Activated CD8-positive, alpha-beta memory T cell treated with anti-CD3 and anti-CD28 coated beads, Interleukin-2, amount 50 U/mL, for 48 hours (primary cell): ENCODE measurements around the gene RPL13A.

Source experiments
- DNase-seq: peaks from one replicate; pipeline ENCODE4 v3.0.0-alpha.2; 2020

Gene RPL13A

DNA sequence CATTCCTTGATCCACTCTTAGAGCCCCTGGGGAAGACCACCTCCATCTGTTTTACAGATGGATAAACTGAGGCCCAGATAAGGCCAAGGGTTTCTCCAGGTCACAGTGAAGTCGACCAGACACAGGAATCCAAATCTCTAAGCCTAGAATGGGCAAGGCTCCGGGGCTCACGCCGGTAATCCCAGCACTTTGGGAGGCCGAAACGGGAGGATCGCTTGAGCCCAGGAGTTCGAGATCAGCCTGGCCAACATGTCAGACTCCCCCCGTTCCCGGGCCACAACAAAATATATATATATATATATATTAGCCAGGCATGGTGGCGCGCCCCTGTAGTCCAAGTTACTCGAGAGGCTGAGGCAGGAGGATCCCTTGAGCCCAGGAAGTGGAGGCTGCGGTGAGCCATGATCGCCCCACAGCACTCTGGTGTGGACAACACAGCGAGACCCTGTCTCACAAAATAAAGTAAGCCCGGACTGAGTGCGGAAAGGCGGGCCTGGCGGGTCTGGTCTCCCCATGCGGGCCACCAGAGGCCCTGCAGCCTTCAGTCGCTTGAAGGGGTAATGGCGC is 615 bp upstream of the RPL13A start:
- DNase-seq, result no peak

DNA sequence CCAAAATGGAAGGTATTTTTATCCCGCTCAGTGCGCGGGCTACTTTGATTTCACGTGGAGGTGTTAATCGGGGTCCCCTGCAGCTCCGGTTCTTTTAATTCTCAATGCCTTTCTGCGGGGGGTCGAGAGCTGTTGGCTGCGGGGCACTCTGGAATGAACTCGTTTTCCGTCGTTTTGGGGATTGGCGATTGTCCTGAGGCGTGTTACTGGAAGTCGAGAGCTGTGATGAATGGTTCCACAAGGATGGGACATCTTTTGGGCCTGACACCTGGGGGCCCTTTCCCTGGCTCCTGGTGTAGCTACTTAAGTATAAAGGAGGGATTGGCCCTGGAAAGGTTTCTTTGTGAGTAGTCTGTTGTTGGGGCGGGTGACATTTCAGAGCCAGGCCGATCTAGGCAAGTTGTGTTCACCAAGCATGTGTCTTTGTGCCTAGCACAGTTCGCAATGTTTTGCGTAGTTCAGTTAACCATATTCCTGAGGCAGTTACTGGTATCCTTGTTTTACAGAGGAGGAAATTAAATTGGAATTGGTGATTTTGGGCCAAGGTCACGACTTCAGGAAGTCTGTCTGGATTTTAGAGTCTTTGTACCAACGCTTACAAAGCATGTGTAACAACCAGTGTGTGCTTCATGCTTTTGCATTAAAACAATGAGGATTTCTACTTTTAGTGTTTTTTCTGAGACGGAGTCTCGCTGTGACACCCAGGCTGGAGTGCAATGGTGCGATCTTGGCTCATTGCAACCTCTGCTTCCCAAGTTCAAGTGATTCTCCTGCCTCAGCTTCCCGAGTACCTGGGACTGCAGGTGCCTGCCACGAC is 846 bp downstream of the RPL13A start:
- peak; percentile 79 for DNase-seq

DNA sequence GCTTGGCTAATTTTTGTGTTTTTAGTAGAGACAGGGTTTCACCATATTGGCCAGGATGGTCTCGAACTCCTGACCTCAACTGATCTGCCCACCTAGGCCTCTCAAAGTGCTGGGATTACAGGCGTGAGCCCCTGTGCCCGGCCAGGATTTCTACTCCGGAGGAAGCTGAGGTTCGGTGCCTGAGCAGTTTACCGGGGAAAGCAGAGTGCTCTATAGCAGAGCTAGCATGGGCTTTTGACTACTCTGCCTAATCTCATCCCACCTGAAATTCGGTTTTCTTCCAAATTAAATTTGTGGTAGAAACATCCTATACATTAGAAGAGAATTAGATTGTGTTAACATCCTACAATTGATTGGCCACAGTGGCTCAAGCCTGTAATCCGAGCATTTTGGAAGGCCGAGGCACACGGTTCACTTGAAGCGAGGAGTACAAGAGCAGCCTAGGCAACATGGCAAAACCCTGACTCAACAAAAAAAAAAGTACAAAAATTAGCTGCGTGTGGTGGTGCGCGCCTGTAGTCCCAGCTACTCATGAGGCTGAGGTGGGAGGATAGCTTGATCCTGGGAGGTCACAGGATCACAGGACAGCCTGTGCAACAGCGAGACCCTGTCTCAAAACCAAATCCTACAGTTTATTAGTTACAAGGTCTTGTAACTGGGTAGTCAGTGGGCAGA is 1.6 kb downstream of the RPL13A start:
- peak; percentile 77 for DNase-seq

- DNase-seq, result peak; percentile 79
Observed at GRCh38 chr19:49489601-49490167, 2.3 kb downstream of the RPL13A start.

DNA sequence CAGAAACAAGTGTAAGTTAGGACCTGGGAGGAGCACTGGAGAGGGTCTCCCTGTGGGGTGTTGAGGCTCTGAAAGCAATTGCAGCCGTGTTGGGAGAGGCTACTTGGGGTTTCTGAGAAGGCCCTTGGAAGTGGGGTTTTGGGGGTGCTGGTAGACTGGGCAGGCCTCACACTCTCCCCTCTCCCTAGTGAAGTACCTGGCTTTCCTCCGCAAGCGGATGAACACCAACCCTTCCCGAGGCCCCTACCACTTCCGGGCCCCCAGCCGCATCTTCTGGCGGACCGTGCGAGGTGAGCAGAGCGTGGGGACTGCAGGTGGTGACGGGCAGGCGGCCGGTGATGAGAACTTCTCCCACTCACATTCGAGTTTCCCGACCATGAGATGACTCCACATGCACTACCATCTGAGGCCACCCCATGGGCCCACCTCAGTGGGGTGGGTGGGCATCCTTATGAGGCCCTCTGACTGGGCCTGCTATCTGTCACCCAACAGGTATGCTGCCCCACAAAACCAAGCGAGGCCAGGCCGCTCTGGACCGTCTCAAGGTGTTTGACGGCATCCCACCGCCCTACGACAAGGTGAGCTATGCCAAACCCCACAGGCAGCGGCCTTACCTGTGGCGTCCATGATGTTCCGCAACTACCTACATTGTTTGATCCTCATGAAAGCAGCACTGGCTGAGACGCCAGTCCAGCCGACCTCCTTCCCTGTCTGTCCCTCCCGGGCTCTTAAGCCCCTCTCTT is 3.0 kb downstream of the RPL13A start:
- peak; percentile 73 for DNase-seq

- peak; percentile 70 for DNase-seq
Observed at GRCh38 chr19:49491030-49491803, 3.8 kb downstream of the RPL13A start.

DNA sequence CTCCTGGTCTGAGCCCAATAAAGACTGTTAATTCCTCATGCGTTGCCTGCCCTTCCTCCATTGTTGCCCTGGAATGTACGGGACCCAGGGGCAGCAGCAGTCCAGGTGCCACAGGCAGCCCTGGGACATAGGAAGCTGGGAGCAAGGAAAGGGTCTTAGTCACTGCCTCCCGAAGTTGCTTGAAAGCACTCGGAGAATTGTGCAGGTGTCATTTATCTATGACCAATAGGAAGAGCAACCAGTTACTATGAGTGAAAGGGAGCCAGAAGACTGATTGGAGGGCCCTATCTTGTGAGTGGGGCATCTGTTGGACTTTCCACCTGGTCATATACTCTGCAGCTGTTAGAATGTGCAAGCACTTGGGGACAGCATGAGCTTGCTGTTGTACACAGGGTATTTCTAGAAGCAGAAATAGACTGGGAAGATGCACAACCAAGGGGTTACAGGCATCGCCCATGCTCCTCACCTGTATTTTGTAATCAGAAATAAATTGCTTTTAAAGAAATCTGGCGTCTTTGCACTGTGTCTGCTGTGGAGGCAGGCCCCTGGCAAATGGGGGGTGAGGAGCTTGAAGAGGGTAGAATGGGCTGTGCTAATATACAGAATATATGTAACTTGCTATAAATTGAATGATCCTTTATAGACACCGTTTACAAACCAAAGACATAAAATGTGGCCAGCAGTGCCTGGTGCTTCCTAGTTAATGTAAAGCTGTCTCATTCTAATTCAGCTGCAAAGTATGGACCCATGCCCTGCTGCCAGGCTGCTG is 4.6 kb downstream of the RPL13A start:
- DNase-seq, result peak; percentile 76

DNA sequence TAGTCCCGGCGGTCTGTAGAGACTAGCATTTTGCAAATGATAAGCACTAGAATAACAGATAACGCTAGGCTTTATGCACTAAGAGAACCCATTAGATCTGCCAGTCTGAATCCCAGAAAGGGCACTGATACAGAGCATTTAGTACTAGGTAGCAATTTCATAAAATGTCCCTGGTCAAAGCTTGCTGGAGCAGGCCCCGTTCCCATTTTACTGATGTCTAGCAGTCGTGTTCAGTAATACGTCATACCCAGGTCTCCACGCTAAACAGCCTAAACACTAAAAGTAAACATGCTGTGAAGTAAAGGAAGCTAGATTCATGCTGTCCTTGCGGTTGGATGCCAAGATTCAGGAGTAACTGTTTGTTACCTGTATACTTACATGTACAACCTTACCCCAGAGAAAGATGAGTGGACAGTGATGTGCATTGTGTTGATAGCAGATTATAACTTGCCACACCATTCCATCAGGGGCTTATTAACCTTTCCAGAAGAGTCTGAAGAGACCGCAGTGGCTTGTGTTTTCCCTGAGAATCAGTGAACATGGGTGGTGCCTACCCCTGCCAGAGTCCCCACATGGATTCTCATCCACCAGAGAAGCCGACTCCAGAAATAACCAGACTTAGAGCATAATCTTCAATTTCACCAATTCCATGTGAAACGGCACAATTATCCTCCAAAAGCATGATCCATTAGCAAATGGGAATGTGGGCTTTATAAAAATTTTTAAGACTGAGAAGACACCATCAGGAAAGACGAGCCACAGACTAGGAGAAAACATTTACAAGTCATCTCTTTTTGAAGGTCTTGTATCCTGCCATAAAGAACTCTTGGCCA is 5.4 kb downstream of the RPL13A start:
- peak; percentile 82 for DNase-seq

GRCh38 chr19:49496574-49497008 is 9.2 kb downstream of the RPL13A start:
- DNase-seq, result no peak

GRCh38 chr19:49497047-49497788 is 9.8 kb downstream of the RPL13A start:
- DNase-seq, result peak; percentile 86

DNA sequence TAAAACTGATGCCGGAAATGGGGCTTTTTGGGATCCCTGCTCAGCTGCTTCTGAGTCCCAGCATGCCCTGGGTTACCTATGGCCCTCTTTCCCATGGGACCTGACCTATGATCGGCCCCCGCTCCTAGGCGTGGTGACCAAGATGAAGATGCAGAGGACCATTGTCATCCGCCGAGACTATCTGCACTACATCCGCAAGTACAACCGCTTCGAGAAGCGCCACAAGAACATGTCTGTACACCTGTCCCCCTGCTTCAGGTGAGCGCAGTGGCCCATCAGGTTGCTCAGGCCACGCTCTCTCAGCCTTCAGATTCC is 10.3 kb downstream of the RPL13A start:
- DNase-seq, result peak; percentile 63

DNA sequence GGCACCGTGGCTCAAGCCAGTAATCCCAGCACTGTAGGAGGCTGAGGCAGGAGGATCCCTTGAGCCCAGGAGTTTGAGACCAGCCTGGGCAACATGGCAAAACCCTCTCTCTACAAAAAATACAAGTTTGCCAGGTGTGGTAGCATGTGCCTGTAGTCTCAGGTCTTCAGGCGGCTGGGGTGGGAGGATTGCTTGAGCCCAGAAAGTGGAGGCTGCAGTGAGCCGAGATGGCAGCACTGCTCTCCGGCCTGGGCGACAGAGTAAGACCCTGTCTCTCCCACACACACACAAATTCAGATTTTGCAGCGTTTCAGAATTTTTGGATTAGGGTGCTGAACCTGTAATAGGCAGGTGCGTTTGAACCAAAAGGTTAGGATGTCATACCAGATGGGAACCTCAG is 11.1 kb downstream of the RPL13A start:
- DNase-seq, result peak; percentile 62

DNA sequence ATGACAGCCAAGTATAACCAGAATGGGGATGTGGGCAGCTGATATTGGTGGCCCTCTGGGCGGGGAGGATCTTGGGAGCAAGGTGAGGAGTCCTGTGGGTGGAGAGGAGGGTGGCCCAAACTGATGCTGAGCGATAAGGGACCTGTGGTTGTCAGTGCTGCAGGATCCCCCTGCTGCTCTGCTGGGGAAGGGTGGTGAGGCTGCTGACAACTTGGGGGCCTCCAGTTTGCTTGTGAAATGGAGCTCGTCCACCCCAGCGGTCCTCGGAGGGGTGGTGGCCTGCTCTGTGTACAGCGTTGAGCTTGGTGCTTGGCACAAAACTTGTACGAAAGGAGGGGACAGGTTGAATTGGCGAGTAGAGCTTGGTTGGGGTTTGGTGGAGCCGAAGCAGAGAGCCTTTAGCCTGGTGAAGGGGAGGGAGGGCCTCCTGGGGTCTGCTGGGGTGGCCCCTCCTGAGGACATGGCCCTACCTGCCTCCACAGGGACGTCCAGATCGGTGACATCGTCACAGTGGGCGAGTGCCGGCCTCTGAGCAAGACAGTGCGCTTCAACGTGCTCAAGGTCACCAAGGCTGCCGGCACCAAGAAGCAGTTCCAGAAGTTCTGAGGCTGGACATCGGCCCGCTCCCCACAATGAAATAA is 11.7 kb downstream of the RPL13A start:
- DNase-seq, result peak; percentile 75

DNA sequence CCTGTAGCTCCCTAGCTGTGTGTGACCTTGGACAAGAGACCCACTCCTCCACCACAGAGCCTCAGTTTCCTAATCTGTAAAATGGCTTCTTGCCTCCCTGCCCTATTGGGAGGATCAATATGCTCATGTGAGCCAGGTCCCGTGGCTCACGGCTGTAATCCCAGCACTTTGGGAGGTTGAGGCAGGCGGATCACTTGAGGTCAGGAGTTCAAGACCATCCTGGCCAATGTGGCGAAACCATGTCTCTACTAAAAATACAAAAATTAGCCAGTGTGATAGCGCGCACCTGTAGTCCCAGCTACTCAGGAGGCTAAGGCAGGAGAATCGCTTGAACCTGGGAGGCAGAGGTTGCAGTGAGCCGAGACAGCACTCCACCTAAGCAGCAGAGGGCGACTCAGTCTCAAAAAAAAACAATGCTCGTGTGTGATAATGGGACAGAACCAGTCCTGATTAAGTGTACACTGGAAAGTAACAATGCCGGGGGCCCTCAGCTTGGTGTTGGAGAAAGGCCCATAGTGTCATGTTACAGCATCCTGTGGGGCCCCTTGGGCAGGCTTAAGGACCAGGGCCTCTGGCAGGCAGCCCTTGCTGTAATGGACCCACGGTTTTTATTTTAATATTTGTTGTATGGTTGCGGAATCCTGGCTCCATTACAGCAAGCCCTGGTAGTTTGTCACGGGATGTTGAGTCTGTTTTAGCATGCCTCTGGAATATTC is 15.6 kb downstream of the RPL13A start:
- peak; percentile 62 for DNase-seq

GRCh38 chr19:49503582-49503962 is 16.2 kb downstream of the RPL13A start:
- no peak for DNase-seq

DNA sequence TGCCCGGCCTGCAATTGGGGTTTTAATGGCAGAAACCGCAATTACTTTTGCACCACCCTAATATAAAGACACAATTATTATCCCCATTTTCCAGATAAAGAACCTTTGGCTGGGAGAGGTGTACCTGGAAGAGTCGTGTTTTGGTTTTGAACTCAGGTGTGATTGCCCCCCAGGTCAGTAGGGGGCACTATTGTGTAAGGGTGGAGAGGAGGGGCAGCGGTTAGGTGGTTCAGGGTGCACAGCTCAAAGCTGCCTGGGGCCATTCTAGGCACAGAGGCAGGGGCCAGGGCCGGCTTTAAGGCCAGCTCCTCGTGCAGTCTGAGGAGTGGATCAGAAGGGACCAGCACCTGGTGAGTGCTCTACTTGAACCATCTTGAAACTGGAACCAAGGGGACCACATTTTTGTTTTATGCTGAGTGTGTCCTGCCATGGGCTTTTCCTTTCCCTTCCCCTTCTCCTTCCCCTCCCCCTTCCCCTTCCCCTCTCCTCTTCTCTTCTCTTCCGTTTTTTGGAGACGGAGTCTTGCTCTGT is 19.2 kb downstream of the RPL13A start:
- DNase-seq, result peak; percentile 87

- DNase-seq, result no peak
Observed at GRCh38 chr19:49507803-49508494, 20.5 kb downstream of the RPL13A start.
